ENCODE data around the gene ALKAL2. TPM values are rescaled to one million over a fixed set of nuclear protein-coding genes. Genes with fewer than 3 reads are reported as not detected.

Gene ALKAL2
- total RNA-seq, 2 donors from 2014 or later, result 0.72 to 3.3 TPM

GRCh38 chr2:309148-309953 is 21.5 kb upstream of the ALKAL2 start:
- no peak for DNase-seq
- Histone ChIP-seq H3K4me1 (no peaks in the 10 kb centered on the region), H3K27ac (no peak overlapping the region), H3K9me3 (no peaks in the 10 kb centered on the region), H3K36me3 (no peaks in the 10 kb centered on the region), H3K9ac (ENCODE audit: low read depth in 2 of 2, low read length in 2 of 2) (no peak overlapping the region), H3K27me3 (no peaks in the 10 kb centered on the region), H3K4me3 (no peak overlapping the region)
- intact Hi-C loops (cut with DNase I), result no loop called here
- TF ChIP-seq, protein P1, sequence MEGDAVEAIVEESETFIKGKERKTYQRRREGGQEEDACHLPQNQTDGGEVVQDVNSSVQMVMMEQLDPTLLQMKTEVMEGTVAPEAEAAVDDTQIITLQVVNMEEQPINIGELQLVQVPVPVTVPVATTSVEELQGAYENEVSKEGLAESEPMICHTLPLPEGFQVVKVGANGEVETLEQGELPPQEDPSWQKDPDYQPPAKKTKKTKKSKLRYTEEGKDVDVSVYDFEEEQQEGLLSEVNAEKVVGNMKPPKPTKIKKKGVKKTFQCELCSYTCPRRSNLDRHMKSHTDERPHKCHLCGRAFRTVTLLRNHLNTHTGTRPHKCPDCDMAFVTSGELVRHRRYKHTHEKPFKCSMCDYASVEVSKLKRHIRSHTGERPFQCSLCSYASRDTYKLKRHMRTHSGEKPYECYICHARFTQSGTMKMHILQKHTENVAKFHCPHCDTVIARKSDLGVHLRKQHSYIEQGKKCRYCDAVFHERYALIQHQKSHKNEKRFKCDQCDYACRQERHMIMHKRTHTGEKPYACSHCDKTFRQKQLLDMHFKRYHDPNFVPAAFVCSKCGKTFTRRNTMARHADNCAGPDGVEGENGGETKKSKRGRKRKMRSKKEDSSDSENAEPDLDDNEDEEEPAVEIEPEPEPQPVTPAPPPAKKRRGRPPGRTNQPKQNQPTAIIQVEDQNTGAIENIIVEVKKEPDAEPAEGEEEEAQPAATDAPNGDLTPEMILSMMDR (IDR thresholded peaks at IDR 0.05), result no peak

DNA sequence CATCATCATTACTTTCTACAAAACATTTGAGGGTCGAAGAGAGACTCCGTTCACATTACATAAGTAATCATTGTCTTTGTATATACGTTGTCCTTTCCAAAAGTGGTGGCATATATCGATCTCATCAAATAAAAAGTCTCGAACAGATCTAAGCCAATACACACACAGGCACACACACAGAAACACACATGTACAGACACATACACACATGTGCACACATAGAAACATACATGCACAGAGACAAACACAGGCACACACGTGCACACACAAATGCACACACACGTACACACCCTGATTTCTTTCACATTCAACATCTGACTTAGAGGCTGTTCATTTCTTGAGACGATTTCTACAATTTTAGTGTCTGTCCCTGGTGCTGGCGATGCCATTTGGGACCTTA is 17.5 kb upstream of the ALKAL2 start:
- TF ChIP-seq, protein P1 (IDR thresholded peaks at IDR 0.05), result no peak
- Histone ChIP-seq H3K4me3 (no peak overlapping the region), H3K4me1 (no peaks in the 10 kb centered on the region), H3K9ac (ENCODE audit: low read depth in 2 of 2, low read length in 2 of 2) (no peak overlapping the region), H3K27me3 (no peaks in the 10 kb centered on the region), H3K9me3 (no peaks in the 10 kb centered on the region), H3K27ac (no peak overlapping the region), H3K36me3 (no peaks in the 10 kb centered on the region)
- no peak for DNase-seq
- intact Hi-C loops (cut with DNase I), result no loop called here

- DNase-seq, result no peak
- Histone ChIP-seq H3K4me1 (no peaks in the 10 kb centered on the region), H3K36me3 (no peaks in the 10 kb centered on the region), H3K27me3 (no peaks in the 10 kb centered on the region), H3K4me3 (no peak overlapping the region), H3K9me3 (no peaks in the 10 kb centered on the region), H3K27ac (no peak overlapping the region), H3K9ac (ENCODE audit: low read depth in 2 of 2, low read length in 2 of 2) (no peak overlapping the region)
- TF ChIP-seq, protein P1 (IDR thresholded peaks at IDR 0.05), result no peak
- intact Hi-C loops (cut with DNase I), result no loop called here
Measured at GRCh38 chr2:296354-296753, 8.5 kb upstream of the ALKAL2 start.

- intact Hi-C loops (cut with DNase I), result no loop called here
- no peak overlapping the region for H3K9ac ChIP-seq (ENCODE audit: low read depth in 2 of 2, low read length in 2 of 2)
- peaks cover 1% of the 10 kb centered on the region for H3K27me3 ChIP-seq
- H3K36me3 ChIP-seq, result no peaks in the 10 kb centered on the region
- no peaks in the 10 kb centered on the region for H3K4me1 ChIP-seq
- H3K4me3 ChIP-seq, result no peak overlapping the region
- TF ChIP-seq, protein P1 (IDR thresholded peaks at IDR 0.05), result no peak
- DNase-seq, result no peak
- H3K27ac ChIP-seq, result no peak overlapping the region
- H3K9me3 ChIP-seq, result no peaks in the 10 kb centered on the region
Measured at GRCh38 chr2:295090-295489, 7.2 kb upstream of the ALKAL2 start.

DNA sequence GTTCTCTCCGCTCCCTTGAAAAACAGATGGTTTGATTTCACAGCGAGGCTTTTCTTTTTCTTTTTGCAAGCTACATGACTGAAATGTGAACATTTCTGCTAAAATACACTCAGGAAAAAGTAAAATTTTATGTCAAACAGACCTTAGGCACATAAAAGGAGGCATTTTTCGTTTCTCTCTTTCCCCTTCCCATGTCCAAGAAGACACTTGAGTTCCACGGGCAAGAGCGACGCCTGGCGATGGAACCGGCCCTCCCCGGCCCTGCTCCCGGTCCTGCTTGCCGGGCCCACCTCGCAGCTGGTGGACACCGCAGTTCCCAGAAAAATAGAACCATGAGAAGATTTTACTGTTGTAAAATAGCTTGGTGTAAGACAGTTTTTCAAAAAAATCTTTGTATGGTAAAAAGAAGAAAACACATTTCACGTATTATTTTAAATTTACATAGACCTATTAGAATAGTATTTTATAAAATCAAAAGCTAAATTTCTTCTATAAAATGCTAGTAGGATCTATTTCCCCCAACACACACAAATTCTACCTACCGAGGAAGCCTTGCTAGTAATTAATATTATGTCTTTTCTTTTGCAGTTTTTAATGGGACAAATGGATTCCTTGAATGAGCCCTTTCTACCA is 2.3 kb upstream of the ALKAL2 start:
- Histone ChIP-seq H3K27ac (peak overlapping the region; percentile 21), H3K9me3 (no peaks in the 10 kb centered on the region), H3K27me3 (peaks cover 34% of the 10 kb centered on the region), H3K4me3 (peak overlapping the region; percentile 53), H3K9ac (ENCODE audit: low read depth in 2 of 2, low read length in 2 of 2) (peak overlapping the region; percentile 1 to 14), H3K4me1 (peaks cover 11% of the 10 kb centered on the region), H3K36me3 (no peaks in the 10 kb centered on the region)
- TF ChIP-seq, protein P1 (IDR thresholded peaks at IDR 0.05), result peak; percentile 68
- intact Hi-C loops (cut with DNase I), result loop anchor here (5.0 kb wide), 1 partner anchor 43 kb away; no protein-coding TSS in a partner anchor
- DNase-seq, result peak; percentile 75
